ENCODE results near the gene MKNK1. TPM values are rescaled to one million over a fixed set of nuclear protein-coding genes. Genes with fewer than 3 reads are reported as not detected.

The MKNK1 gene
- total and polyA plus RNA-seq, 3 experiments from 2014 or later, result 27.9 to 39.0 (median 32.4) TPM

- H3K4me1 ChIP-seq (ENCODE audit: insufficient read depth, low read length), result no peaks in the 10 kb centered on the region
- no peak for DNase-seq
- H3K9me3 ChIP-seq (ENCODE audit: low read length), result no peaks in the 10 kb centered on the region
- no peak overlapping the region for H3K27ac ChIP-seq (ENCODE audit: low read depth, low read length)
- Mint-ChIP-seq H3K27me3 (peaks cover 4 to 47% of the 10 kb centered on the region in 2 donors), H3K4me1 (peaks cover 6 to 9% (median 9%) of the 10 kb centered on the region in 3 donors), H3K27ac (no peak overlapping the region), H3K4me3 (no peak overlapping the region), H3K36me3 (no peaks in the 10 kb centered on the region), H3K9me3 (no peaks in the 10 kb centered on the region)
- CTCF ChIA-PET, result interaction anchor here (2.1 to 4.7 kb wide), 2 partner anchors 74 to 81 kb away, joined by 4 to 35 read pairs; no protein-coding TSS in a partner anchor
- no peaks in the 10 kb centered on the region for H3K36me3 ChIP-seq (ENCODE audit: insufficient read depth, low read length)
- no peak overlapping the region for H3K4me3 ChIP-seq (ENCODE audit: low read length)
- H3K27me3 ChIP-seq (ENCODE audit: insufficient read depth, low read length, poor library complexity, severe bottlenecking), result peaks cover 6% of the 10 kb centered on the region
- POLR2A ChIA-PET, result interaction anchor here (0.5 kb wide), 1 partner anchor 276 kb away, joined by 3 read pairs; no protein-coding TSS in a partner anchor
Measured at GRCh38 chr1:46526013-46526690, 77.9 kb downstream of the MKNK1 start.

DNA sequence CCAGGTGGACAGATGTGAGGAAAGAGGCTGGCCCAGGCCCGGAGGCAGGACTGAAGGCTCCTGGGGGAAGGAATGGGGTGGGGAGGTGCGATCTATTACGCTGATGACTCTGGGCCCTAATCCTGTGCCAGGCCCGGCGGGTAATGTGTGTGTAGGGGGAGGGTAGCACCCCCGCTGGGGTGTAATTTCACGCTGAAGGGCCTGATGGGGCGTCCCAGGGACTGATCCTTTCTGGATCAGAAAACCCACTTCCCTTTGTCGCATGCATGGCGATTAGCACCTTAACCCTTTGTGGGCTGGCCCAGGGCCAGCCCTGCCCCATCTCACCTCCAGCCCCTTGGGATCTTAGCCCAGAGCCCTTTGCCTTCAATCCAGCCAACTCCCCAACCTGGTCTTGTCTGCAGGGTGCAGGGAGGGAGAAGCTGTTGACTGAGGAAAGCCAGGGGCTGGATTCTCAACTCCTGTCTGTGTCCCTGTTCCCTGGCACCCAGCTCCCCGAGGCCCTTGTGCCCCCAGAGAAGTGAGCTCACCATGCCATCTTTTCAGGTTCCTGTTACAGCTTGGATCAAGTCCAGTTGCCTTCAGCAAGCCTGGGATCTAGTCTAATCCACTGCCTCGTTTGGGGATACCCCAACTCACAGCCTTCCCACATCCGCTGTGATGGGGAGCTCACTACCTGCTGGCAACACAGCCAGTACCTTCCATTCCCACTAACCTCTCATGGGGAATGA, 78.7 kb downstream of the MKNK1 start:
- H3K4me1 Mint-ChIP-seq, result peaks cover 6 to 9% (median 9%) of the 10 kb centered on the region in 3 donors
- DNase-seq, result no peak
- Histone ChIP-seq H3K27me3 (ENCODE audit: insufficient read depth, low read length, poor library complexity, severe bottlenecking) (peaks cover 6% of the 10 kb centered on the region), H3K9me3 (ENCODE audit: low read length) (no peaks in the 10 kb centered on the region), H3K4me1 (ENCODE audit: insufficient read depth, low read length) (no peaks in the 10 kb centered on the region), H3K36me3 (ENCODE audit: insufficient read depth, low read length) (no peaks in the 10 kb centered on the region), H3K4me3 (ENCODE audit: low read length) (no peak overlapping the region), H3K27ac (ENCODE audit: low read depth, low read length) (peak overlapping the region; percentile 43)
- ChIA-PET POLR2A (no interaction called here), CTCF (interaction anchor here (4.7 kb wide), 1 partner anchor 80 kb away, joined by 35 read pairs; no protein-coding TSS in a partner anchor)
- no peak overlapping the region for H3K27ac Mint-ChIP-seq
- peaks cover 6 to 50% of the 10 kb centered on the region in 2 donors for H3K27me3 Mint-ChIP-seq
- H3K9me3 Mint-ChIP-seq, result no peaks in the 10 kb centered on the region
- H3K36me3 Mint-ChIP-seq, result no peaks in the 10 kb centered on the region
- H3K4me3 Mint-ChIP-seq, result no peak overlapping the region

DNA sequence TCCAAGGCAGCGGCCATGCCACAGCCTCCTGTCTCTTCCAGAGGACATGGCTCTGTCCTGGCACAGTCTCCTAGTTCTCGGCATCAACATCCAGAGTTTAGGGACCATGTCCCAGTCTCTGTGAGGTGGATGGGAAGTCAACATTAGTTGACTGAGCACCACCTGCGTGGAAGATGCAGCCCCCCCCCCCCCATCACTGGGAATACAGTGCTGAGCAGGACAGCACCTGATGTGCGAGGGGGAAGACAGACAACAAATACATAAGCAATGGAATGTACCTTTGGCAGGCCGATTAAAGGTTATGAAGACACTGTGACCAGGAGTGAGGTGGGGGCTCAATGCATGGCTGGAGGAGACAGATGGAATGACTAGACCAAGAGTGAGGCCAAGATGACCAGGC, 79.2 kb downstream of the MKNK1 start:
- Mint-ChIP-seq H3K27ac (peak overlapping the region in 1 of 8 donors; percentile 35), H3K4me1 (peaks cover 6 to 9% (median 9%) of the 10 kb centered on the region in 3 donors), H3K36me3 (no peaks in the 10 kb centered on the region), H3K4me3 (no peak overlapping the region), H3K27me3 (peaks cover 6 to 50% of the 10 kb centered on the region in 2 donors), H3K9me3 (no peaks in the 10 kb centered on the region)
- Histone ChIP-seq H3K27ac (ENCODE audit: low read depth, low read length) (peak overlapping the region; percentile 84), H3K9me3 (ENCODE audit: low read length) (no peaks in the 10 kb centered on the region), H3K4me3 (ENCODE audit: low read length) (no peak overlapping the region), H3K27me3 (ENCODE audit: insufficient read depth, low read length, poor library complexity, severe bottlenecking) (peaks cover 6% of the 10 kb centered on the region), H3K4me1 (ENCODE audit: insufficient read depth, low read length) (no peaks in the 10 kb centered on the region), H3K36me3 (ENCODE audit: insufficient read depth, low read length) (no peaks in the 10 kb centered on the region)
- DNase-seq, result no peak
- CTCF ChIA-PET, result interaction anchor here (4.7 kb wide), 1 partner anchor 79 kb away, joined by 35 read pairs; no protein-coding TSS in a partner anchor
- POLR2A ChIA-PET, result no interaction called here

- H3K27ac ChIP-seq (ENCODE audit: low read depth, low read length), result peak overlapping the region; percentile 84
- no peaks in the 10 kb centered on the region for H3K9me3 ChIP-seq (ENCODE audit: low read length)
- H3K4me3 ChIP-seq (ENCODE audit: low read length), result no peak overlapping the region
- Mint-ChIP-seq H3K4me1 (peaks cover 6 to 9% (median 9%) of the 10 kb centered on the region in 3 donors), H3K27ac (no peak overlapping the region), H3K9me3 (no peaks in the 10 kb centered on the region), H3K36me3 (no peaks in the 10 kb centered on the region), H3K4me3 (no peak overlapping the region), H3K27me3 (peaks cover 7 to 42% of the 10 kb centered on the region in 2 donors)
- H3K27me3 ChIP-seq (ENCODE audit: insufficient read depth, low read length, poor library complexity, severe bottlenecking), result peaks cover 6% of the 10 kb centered on the region
- DNase-seq, result no peak
- ChIA-PET POLR2A (no interaction called here), CTCF (interaction anchor here (1.0 kb wide), 1 partner anchor 9 kb away, joined by 3 read pairs; no protein-coding TSS in a partner anchor)
- no peaks in the 10 kb centered on the region for H3K36me3 ChIP-seq (ENCODE audit: insufficient read depth, low read length)
- no peaks in the 10 kb centered on the region for H3K4me1 ChIP-seq (ENCODE audit: insufficient read depth, low read length)
Measured at GRCh38 chr1:46523496-46524353, 80.3 kb downstream of the MKNK1 start.

DNA sequence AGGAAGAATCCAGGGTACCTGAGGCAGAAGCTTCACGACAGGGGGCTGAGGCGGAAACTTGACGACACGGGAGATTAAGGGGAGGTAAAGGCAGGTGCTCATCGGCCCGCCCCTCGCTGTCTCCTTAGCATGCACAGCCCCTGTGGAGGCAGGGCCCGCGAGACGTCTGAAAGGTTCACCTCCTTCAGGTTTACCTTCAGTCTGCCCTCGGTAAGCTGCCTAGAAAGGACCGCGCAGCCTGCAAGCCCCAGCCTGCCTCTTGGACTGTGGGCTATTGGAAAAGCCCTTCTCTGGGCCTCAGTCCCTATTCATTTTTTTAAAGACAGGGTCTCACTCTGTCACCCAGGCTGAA, 81.1 kb downstream of the MKNK1 start:
- H3K9me3 Mint-ChIP-seq, result no peaks in the 10 kb centered on the region
- peaks cover 6 to 40% of the 10 kb centered on the region in 2 donors for H3K27me3 Mint-ChIP-seq
- no peaks in the 10 kb centered on the region for H3K27me3 ChIP-seq (ENCODE audit: insufficient read depth, low read length, poor library complexity, severe bottlenecking)
- H3K4me3 ChIP-seq (ENCODE audit: low read length), result no peak overlapping the region
- H3K36me3 Mint-ChIP-seq, result no peaks in the 10 kb centered on the region
- peak overlapping the region in 1 of 8 donors; percentile 20 for H3K27ac Mint-ChIP-seq
- no peak for DNase-seq
- ChIA-PET CTCF (interaction anchor here (0.9 to 1.0 kb wide), 2 partner anchors 10 to 76 kb away, joined by 3 read pairs; no protein-coding TSS in a partner anchor), POLR2A (no interaction called here)
- no peaks in the 10 kb centered on the region for H3K36me3 ChIP-seq (ENCODE audit: insufficient read depth, low read length)
- no peaks in the 10 kb centered on the region for H3K4me1 ChIP-seq (ENCODE audit: insufficient read depth, low read length)
- H3K4me3 Mint-ChIP-seq, result no peak overlapping the region
- H3K4me1 Mint-ChIP-seq, result peaks cover 6 to 9% (median 9%) of the 10 kb centered on the region in 3 donors
- peak overlapping the region; percentile 84 for H3K27ac ChIP-seq (ENCODE audit: low read depth, low read length)
- H3K9me3 ChIP-seq (ENCODE audit: low read length), result no peaks in the 10 kb centered on the region

DNA sequence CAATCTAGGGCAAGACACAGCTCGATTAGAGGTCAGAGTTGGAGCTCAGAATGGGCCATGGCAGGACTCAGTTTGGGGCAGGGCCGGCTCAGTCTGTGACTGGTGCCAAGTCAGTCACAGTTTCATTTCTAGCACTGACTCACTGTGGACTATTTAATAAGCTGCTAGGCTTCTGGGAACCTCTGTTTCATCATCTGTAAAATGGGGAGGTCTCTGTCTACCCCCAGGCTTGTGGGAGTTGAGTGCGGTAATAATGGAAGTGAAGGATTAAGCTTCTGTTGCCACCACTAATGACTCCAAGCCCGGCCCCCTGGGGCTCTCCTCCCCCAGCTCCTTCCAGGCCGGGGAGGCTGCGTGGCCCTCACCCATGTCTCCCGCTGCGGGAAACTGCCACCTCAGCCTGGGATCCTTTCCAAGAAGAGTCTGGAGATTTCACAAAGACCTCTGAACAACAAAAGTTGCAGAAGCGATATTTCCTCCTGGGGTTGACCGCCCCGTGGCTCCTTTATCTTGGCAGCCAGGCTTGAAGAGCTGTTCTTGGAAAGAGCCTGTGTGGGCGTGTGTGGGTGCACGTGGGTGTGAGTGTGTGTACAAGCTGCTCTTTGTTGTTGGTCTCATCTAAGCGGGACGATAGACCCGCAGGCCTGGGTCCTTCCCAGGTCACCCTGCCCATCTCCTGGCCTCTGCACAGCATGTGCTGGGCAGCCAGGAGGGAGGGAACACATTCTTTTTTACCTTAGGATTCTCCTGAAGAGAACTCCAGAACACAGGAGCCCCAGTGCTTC, 81.7 kb downstream of the MKNK1 start:
- peak overlapping the region in 2 of 8 donors; percentile 20 to 51 for H3K27ac Mint-ChIP-seq
- peaks cover 9 to 36% of the 10 kb centered on the region in 2 donors for H3K27me3 Mint-ChIP-seq
- peaks cover 6 to 9% (median 9%) of the 10 kb centered on the region in 3 donors for H3K4me1 Mint-ChIP-seq
- POLR2A ChIA-PET, result no interaction called here
- H3K4me3 Mint-ChIP-seq, result peak overlapping the region in 3 of 7 donors; percentile 32 to 82 (median 44)
- H3K27ac ChIP-seq (ENCODE audit: low read depth, low read length), result peak overlapping the region; percentile 84
- H3K36me3 ChIP-seq (ENCODE audit: insufficient read depth, low read length), result no peaks in the 10 kb centered on the region
- H3K4me1 ChIP-seq (ENCODE audit: insufficient read depth, low read length), result no peaks in the 10 kb centered on the region
- H3K9me3 ChIP-seq (ENCODE audit: low read length), result no peaks in the 10 kb centered on the region
- no peaks in the 10 kb centered on the region for H3K9me3 Mint-ChIP-seq
- H3K36me3 Mint-ChIP-seq, result no peaks in the 10 kb centered on the region
- no peak for DNase-seq
- H3K4me3 ChIP-seq (ENCODE audit: low read length), result no peak overlapping the region
- H3K27me3 ChIP-seq (ENCODE audit: insufficient read depth, low read length, poor library complexity, severe bottlenecking), result no peaks in the 10 kb centered on the region
- CTCF ChIA-PET, result interaction anchor here (0.9 kb wide), 1 partner anchor 75 kb away, joined by 3 read pairs; no protein-coding TSS in a partner anchor

DNA sequence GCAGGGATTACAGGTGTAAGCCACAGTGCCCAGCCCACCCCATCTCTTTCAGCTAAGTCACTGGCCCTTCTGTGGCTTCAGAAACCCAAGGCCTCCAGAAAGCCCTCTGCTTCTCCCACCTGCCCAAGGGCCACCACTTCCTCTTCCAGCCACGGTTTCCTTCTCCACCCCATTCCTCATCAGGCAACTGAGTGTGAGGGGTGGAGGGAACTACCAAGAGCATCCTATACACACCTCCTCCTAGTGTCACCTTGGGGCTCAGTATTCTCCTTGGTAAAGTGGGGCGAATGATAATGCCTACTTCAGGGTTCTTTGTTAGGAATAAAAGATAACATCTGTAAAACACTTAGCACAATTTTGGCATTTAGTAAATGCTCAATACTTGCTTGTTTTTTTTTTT, 82.7 kb downstream of the MKNK1 start:
- Histone ChIP-seq H3K27me3 (ENCODE audit: insufficient read depth, low read length, poor library complexity, severe bottlenecking) (no peaks in the 10 kb centered on the region), H3K27ac (ENCODE audit: low read depth, low read length) (peak overlapping the region; percentile 84), H3K9me3 (ENCODE audit: low read length) (no peaks in the 10 kb centered on the region), H3K4me1 (ENCODE audit: insufficient read depth, low read length) (no peaks in the 10 kb centered on the region), H3K36me3 (ENCODE audit: insufficient read depth, low read length) (no peaks in the 10 kb centered on the region), H3K4me3 (ENCODE audit: low read length) (no peak overlapping the region)
- no peaks in the 10 kb centered on the region for H3K9me3 Mint-ChIP-seq
- peaks cover 6 to 9% (median 9%) of the 10 kb centered on the region in 3 donors for H3K4me1 Mint-ChIP-seq
- ChIA-PET CTCF (no interaction called here), POLR2A (no interaction called here)
- H3K27me3 Mint-ChIP-seq, result peaks cover 9 to 38% of the 10 kb centered on the region in 2 donors
- DNase-seq, result no peak
- no peaks in the 10 kb centered on the region for H3K36me3 Mint-ChIP-seq
- no peak overlapping the region for H3K4me3 Mint-ChIP-seq
- H3K27ac Mint-ChIP-seq, result no peak overlapping the region
